GM21717 (cell line): Measurements from ENCODE around the gene MPHOSPH6.
"Not testable (repeated sequence)": the region's sequence is repeated elsewhere in the genome, so short reads cannot be mapped to it uniquely, and the experiment has no call there.

ENCODE experiments used
- ATAC-seq: cut with Tn5 transposase; IDR thresholded peaks from one replicate; pipeline ENCODE4 v1.9.1; 2021; ENCODE audit warnings: mild to moderate bottlenecking, moderate library complexity; ENCODE audit not compliant: unreplicated experiment

MPHOSPH6 gene

DNA sequence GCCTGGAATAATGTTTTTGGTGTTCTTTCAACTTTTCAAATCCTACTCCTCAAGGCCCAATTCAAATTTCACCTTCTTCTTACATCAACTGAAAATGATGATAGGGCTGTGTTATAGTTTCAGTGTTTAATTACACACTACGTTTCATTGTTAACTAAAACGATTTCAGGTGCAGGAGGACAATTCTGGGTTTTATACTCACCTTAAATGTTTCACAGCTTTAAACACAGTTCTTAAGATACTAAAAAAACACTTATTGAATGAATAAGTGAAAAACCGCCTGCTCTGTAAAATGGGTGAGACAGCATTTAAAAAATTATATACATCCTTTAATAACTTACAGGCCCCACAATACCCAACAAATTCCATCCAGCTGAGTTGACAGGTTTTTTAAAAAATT lies 6.2 kb upstream of the MPHOSPH6 start:
- no peak for ATAC-seq

DNA sequence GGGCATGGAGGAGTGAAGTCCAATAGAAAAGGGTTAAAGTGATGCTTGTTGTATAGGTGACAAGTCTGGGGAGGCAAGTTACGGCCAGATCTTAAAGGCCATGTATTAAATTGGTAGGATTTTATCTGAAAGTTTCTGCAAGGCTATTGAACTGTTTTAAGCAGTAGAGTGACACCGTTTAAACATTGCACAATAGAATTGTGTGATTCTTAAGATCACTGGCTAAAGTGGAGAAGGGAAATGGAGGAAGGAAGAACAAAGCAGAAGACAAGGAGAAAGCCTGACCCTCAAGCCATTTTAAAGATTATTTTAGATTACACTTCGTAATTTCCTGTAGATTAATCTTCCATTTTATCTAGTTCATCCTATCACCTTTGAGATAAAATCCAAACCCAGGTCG lies 5.6 kb upstream of the MPHOSPH6 start:
- ATAC-seq: no peak

DNA sequence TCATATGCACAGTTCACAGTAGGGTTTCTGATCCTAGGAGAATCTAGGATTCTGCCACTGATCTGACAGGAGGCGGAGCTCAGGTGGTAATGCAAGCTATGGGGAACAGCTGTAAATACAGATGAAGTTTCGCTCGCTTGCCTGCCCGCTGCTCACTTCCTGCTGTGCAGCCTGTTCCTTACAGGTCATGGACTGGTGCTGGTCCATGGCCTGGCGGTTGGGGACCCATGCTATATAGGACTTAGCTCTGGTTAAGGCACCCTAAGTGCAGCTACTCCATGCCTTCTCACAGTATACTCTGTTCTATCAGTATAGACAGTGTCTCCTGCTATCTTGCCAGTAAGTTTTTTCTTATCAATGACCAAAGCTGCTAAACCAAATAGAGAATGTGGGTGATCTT lies 2.4 kb downstream of the MPHOSPH6 start:
- no peak for ATAC-seq

DNA sequence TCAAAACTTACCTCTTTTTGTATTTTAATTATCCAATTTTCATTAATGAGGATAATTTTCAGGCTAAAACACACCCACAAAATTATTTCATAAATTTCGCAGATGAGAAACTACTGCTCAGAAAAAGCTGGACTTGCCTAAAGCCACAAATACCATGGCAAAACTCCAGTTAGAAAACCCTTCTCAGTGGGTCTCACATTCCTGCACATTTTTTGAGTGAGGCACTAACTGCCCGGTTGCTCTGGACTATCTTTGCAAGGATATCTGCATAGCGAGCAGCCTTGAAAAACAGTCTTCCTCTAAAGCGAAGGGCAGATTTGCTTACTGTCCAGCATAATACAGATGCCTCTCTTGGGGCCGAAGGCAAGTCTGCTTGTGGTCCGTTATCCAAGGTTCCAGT lies 9.8 kb downstream of the MPHOSPH6 start:
- ATAC-seq: no peak

DNA sequence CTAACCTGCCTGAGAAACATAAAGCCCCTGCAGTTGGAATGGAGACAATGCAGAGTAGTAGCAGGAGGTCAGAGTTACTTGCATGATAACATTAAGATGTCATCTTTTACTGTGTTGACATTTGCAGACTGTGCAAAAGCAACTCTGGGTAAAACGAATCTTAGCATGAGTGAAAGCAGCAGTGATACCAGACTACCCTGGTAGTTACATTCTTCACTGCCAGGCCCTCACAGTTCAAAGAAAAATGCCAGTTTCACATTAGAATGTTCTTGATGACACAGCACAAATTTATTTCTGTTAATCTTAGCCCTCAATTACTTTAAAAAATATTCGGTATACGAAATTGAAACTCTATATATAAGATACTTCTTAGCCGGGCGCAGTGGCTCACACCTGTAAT lies 12.2 kb downstream of the MPHOSPH6 start:
- no peak for ATAC-seq

DNA sequence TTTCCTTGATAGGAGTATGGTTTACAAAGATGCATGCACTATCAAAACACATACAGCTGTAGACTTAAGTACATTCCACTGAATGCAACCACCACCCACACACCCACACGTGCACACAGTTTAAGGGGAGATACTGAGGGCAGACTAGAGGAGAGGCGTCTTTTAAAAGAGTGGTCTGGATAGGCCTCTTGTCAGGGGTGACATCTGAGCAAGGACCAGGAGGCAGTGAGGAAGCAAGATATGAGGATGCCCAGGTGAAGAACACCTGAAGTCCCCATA lies 12.6 kb downstream of the MPHOSPH6 start:
- ATAC-seq: no peak

DNA sequence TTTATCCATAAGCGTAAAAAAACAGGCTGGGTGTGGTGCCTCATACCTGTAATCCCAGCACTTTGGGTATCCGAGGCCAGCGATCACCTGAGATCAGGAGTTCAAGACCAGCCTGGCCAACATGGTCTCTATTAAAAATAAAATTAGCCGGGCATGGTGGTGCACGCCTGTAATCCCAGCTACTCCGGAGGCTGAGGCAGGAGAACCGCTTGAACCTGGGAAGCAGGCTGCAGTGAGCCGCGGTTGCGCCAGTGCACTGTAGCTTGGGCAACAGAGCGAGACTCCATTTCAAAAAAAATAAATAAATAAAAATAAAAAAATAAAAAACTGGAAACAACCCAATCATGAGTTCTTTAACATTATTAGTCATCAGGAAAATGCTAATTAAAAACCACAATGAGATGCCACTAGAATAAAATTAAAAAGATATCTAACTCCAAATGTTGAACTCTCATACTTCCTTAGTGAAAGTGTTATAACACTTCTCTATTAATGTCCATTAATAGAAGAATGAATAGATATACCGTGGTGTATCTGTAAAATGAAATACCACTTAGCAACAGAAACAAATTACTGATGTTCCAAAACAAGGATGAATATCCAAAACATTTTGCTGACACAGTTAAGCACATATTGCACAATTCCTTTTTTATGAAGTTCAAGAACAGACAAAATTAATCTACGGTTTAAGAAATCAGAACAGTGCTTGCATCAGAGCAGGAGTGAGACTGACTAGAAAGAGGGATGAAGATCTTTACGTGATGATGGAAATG lies 13.1 kb downstream of the MPHOSPH6 start:
- no peak for ATAC-seq

DNA sequence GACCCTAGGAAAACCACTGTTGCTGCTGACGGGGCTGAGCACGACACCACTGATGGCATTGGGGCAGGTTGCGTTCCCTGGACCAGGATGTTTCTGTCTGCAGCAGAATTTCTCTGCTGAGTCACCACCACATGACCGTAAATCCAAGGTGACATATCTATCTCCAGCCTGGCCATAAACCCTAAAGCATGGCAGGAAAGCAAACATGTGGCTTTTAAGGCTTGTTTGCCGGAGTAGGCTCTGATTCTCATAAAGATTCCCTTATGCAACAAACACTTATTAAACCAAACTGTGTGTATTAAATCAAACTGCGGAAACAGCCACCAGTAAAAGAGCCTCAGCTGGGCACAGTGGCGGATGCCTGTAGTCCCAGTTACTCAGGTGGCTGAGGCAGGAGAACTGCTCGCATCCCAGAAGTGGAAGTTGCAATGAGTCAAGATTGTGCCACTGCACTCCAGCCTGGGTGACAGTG lies 17.3 kb downstream of the MPHOSPH6 start:
- no peak for ATAC-seq

DNA sequence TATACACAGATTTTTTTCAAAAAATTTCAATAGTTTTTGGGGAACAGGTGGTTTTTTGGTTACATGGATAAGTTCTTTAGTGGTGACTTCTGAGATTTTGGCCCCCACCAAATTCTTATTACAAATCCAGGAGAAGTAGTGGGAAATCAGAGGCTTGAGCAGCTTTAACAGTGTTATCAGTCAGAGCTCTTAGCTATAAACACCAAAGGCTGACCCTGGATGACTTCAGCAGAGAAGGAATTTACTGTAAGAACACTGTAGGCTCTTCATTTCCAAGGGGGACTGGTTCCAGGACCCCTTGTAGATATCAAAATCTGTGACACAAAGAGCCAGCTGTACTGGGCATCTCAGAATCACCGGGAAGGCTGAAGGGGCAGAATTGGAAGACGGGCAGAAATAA lies 17.8 kb downstream of the MPHOSPH6 start:
- ATAC-seq: no peak

DNA sequence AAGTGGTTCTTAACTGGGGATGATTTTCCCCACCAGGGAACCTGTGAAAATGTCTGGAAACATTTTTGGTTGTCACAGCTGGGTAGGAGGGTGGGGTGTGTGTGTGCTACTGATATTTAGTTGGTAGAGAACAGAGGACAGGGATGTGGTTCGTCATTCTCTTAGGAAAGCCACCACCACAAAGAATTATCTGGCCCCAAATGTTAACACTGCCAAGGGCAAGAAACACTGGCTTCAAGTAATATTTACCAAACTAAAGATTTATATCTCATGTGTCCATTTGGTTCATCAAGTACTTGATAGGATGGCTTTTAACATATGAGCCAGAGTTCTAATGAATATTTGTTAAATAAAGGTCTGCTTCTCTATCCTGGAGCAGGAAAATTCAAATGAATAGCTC lies 19.5 kb downstream of the MPHOSPH6 start:
- ATAC-seq: no peak

DNA sequence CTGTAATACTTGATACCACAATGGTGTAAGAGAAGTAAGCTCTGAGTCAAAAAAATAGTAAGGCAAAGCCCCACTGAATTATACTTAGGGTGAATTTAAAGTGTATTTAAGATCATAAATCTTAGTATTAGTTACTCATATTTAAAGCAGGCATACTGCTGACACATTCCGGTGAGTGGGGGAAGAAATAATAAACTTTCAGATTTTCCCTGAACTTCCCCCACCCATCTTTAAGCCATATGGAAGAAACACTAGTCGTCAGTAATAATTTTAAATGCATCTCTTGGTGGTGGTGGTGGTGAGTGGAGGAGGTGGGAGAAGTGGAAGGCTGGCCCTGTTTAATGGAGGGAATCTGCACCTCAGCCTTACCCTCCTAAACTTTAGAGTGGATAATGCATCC lies 20.5 kb downstream of the MPHOSPH6 start:
- no peak for ATAC-seq

DNA sequence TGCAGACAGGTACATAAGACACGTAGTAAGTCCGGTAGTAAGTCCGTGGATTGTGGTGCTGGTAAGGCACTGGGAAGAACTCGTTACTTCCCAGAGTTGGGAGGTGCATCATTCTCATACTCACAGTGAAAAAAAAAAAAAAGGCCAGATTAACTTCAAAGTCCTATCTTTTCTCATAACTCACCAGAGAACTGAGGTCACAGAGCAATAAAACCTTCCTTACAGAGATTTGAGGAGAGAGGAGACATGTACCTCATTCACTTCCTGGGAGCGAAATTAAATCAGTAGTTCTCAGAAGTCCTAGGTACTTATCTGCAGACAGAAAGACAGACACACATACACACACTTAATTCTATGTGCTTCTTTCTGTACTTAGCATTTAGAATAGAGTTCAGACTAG lies 22.5 kb downstream of the MPHOSPH6 start:
- no peak for ATAC-seq

DNA sequence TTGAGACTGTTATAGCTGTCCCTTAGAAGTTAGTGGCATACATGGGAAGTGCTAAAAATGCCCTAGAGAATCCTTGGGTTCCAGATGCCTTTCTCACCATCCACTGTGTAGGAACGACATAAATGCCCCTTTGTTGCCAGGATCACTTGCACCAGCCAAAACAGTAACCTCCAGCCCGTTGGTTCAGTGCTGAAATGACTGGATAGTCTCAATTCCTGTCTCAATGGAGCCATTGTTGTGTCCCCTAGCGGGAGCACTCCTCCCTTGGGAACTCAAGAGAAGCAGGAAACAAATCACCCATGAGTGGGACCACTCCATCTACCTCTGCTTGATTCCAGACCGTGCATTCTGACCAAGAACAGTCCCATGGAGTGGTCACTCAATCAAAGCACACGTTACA lies 23.1 kb downstream of the MPHOSPH6 start:
- ATAC-seq: no peak

DNA sequence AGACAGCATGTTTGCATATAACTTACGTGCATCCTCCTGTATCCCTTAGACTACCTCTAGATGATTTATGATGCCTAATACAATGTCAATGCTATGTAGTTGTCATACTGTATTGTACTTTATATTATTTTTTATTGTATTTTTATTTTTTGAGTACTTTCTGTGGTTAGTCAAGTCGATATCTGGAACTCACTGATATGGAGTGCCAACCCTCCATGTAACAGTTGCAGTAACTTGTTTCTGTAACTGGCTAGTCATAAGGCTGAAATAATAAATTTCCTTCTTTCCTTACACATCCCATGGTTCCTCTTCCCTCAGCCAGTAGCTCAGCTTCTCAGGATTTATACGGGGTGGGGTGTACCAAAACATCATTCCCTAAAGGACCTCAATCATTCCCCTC lies 23.5 kb downstream of the MPHOSPH6 start:
- no peak for ATAC-seq

DNA sequence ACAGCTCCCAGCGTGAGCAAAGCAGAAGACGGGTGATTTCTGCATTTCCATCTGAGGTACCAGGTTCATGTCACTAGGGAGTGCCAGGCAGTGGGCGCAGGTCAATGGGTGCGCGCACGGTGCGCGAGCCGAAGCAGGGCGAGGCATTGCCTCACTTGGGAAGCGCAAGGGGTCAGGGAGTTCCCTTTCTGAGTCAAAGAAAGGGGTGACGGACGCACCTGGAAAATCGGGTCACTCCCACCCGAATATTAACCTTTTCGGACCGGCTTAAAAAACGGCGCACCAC lies 30.8 kb downstream of the MPHOSPH6 start:
- ATAC-seq: not testable (repeated sequence)

DNA sequence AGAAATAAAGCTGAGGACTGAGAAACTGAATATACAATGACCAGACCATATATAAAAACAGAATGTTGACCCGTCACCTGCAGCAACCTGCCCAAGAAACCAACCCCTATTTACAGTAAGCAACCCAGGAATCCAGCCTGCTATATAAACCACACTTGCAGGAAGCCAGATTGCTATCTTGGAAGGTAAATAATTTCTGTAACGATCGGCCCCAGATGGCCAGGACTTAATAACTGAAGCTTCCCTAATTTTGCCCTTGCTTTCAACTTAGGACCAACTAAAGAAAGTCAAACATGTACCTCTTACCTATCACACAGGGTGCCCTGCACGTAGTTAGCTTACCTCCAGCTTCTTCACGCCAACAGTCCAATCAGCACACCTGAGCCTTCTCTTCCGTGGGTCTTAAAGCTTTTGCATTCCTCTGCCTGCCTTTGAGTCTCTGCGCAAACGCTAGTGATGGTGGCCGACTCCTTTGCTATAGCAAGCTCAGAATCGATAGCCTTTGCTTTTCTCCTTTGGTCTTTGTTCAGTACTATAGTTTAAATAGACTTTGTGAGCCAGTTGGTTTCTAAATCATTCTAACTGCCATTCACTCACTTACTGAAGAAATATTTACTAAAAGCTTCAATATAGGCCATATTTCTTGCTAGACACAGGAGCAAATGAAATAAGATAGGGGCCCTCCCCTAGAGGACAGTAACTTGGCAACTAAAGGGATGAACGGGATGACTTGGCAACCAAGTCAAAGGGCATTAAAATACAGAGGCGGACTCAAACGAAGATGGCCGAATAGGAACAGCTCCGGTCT lies 31.3 kb downstream of the MPHOSPH6 start:
- no peak for ATAC-seq

DNA sequence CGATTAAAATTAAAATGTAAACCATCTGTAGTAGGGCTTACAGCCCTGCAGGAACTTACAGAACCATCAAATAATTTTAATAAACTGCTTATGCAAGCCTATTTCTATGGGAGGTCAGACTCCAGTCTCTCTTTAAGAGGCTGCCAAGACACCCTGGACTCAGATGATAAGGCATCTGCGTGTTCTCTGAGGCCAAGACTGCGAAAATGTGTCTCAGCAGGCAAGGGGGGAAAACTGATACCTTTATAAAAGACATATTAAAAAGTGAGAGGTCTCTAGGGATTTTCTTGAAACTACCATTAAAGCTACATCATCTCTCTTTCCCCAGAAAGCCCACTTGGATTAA lies 32.2 kb downstream of the MPHOSPH6 start:
- ATAC-seq: no peak

DNA sequence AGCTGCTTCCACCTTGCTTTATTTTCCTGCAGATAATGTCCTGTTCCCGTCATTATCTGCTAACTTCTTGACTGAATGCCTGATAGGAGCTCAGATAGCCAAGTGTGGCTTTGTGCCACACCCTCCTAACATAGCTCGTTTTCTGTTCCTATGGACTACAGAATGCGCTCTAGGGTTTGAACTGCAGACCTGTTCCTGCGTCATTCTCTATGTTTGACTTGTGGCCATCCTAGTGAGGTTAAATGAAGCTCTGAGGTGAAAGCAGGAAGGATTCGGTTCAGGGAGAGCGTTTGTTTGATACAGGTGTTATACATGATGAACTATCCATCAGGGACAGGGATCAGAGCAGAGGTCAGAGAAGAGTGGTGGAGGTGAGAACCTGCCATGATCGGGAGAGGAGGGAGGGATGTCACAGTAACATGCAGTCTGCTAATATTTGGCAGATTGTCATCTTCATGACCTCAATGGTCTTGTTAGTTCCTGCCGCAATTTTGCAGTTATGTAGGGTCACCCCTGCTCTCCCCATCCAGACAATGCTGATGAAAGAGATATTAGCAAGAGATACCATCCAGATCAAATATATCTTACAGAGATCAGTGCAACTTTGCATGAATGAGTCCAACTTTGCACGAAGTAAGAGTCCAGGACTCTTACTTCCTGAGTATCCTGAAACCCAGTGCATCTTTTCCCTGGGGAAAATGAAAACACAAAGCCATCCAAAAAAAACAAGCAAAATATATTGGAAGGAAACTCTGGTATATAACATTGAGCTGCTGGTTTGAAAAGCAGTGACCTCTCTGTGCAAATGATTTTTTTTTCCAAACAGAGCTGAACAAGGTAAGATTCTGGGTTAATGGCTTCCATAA lies 32.8 kb downstream of the MPHOSPH6 start:
- no peak for ATAC-seq

DNA sequence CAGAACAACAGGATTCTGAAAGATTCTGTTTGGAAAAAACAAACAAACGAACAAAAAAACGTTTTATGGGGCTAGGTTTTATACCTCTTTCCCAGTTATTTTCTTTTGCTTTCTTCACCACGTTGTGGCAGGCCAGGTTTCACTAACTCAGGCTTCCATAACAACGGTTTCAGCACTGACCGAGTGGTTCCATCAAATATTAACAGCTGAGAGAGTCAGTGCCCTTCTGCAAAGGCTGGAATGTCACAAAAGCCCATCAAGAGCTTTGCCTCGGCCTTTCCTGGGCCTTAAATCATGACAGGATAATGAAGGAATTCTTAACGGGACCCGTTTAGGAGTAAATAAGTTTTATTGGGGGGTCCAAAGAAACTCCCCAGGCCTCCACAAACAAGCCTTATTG lies 34.2 kb downstream of the MPHOSPH6 start:
- ATAC-seq: no peak

DNA sequence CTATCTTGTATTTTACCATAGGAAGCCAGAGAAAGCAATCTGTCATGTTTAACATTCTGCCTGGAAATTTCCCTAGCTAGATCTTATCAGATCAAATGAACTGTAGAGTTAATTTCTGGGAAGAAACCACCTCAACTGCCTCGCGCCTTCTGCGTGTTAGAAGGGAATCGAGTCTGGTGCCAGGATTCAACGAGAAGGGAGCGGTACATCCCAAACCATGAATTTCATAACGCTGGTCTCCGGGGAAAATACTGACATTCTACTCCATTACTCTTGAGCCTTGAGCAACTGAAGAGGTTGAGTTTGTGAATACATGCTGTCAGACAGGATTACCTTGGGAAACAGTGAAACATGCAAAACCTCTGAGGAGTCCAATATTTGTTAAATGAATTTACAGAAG lies 35.2 kb downstream of the MPHOSPH6 start:
- no peak for ATAC-seq

DNA sequence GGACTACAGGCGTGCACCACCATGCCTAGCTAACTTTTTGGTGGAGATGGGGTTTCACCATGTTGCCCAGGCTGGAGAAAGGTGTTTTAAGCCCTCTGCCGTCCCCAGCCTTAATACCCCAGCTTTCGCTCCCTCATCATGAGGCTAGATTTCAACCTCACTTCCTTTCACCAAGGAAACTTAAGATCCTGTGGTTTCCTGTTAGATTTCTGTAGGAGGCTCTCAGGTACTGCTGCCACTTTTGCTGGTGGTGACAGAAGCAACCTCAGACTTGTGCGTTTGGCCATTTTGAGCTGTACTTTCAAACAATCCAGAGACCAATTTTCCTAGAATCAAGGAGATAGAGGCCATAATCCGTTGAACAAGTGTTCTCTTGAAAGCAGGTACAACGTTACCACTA lies 36.2 kb downstream of the MPHOSPH6 start:
- no peak for ATAC-seq

DNA sequence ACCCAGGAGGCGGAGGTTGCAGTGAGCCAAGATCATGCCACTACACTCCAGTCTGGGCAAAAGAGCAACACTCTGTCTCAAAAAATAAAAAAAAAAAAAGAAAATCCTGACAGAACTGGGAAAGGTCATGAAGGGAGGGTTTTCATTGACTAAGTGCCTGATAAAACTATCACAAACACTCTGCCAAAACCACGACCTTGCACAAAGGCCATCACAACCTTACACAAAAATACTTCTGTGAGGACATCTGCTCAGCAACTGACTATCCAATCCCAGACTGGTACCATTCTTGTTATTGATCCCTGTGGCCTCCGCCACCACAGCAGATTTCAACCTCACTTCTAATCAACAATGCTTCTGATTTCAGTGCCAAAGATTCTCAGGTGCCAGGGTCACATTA lies 40.1 kb downstream of the MPHOSPH6 start:
- no peak for ATAC-seq
